ENCODE measurements around the gene BRPF3. TPM values are rescaled to one million over a fixed set of nuclear protein-coding genes. Genes with fewer than 3 reads are reported as not detected.

BRPF3 gene
- total RNA-seq, 1 donor from 2014 or later: 37.8 TPM

DNA sequence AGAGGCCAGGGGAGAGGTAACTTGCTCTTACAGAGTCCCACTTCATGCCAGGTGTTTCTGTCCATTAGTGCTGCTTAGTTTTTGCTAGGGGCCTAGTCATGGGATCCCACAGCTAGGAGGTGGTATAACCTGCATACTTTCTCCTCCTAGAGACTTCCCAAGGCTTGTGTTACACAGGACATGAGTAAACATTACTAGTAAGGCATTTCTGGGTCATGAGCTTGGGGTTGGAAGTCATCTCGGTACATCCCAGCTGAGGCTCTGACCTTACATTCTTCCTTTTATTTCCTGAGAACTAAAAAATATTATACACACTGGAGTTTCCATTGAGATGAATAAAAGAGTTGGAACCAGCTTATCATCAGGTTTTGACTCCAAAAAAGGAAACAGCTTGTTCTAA, 52.4 kb downstream of the BRPF3 start:
- Histone ChIP-seq H3K27me3 (no peaks in the 10 kb centered on the region), H3K4me3 (no peak overlapping the region), H3K27ac (no peak overlapping the region), H3K9me3 (no peaks in the 10 kb centered on the region), H3K4me1 (peaks cover 8% of the 10 kb centered on the region), H3K36me3 (no peaks in the 10 kb centered on the region)
- intact Hi-C loops (cut with DNase I): no loop called here
- no peak for DNase-seq
- no peak for ATAC-seq
- TF ChIP-seq, protein P1, sequence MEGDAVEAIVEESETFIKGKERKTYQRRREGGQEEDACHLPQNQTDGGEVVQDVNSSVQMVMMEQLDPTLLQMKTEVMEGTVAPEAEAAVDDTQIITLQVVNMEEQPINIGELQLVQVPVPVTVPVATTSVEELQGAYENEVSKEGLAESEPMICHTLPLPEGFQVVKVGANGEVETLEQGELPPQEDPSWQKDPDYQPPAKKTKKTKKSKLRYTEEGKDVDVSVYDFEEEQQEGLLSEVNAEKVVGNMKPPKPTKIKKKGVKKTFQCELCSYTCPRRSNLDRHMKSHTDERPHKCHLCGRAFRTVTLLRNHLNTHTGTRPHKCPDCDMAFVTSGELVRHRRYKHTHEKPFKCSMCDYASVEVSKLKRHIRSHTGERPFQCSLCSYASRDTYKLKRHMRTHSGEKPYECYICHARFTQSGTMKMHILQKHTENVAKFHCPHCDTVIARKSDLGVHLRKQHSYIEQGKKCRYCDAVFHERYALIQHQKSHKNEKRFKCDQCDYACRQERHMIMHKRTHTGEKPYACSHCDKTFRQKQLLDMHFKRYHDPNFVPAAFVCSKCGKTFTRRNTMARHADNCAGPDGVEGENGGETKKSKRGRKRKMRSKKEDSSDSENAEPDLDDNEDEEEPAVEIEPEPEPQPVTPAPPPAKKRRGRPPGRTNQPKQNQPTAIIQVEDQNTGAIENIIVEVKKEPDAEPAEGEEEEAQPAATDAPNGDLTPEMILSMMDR (IDR thresholded peaks at IDR 0.05): no peak

GRCh38 chr6:36249536-36249935, 53.0 kb downstream of the BRPF3 start:
- H3K4me1 ChIP-seq: peaks cover 8% of the 10 kb centered on the region
- no peak overlapping the region for H3K4me3 ChIP-seq
- no peak for DNase-seq
- no peaks in the 10 kb centered on the region for H3K9me3 ChIP-seq
- intact Hi-C loops (cut with DNase I): no loop called here
- no peaks in the 10 kb centered on the region for H3K27me3 ChIP-seq
- no peak overlapping the region for H3K27ac ChIP-seq
- H3K36me3 ChIP-seq: no peaks in the 10 kb centered on the region
- ATAC-seq: no peak
- TF ChIP-seq, protein P1 (IDR thresholded peaks at IDR 0.05): no peak

GRCh38 chr6:36252005-36252404, 55.5 kb downstream of the BRPF3 start:
- Histone ChIP-seq H3K27ac (no peak overlapping the region), H3K36me3 (no peaks in the 10 kb centered on the region), H3K4me3 (no peak overlapping the region), H3K27me3 (no peaks in the 10 kb centered on the region), H3K9me3 (no peaks in the 10 kb centered on the region), H3K4me1 (peaks cover 8% of the 10 kb centered on the region)
- no peak for DNase-seq
- no peak for ATAC-seq
- intact Hi-C loops (cut with DNase I): no loop called here
- TF ChIP-seq, protein P1 (IDR thresholded peaks at IDR 0.05): no peak

GRCh38 chr6:36263390-36264000, 67.0 kb downstream of the BRPF3 start:
- ATAC-seq: no peak
- H3K4me1 ChIP-seq: no peaks in the 10 kb centered on the region
- no peaks in the 10 kb centered on the region for H3K36me3 ChIP-seq

DNA sequence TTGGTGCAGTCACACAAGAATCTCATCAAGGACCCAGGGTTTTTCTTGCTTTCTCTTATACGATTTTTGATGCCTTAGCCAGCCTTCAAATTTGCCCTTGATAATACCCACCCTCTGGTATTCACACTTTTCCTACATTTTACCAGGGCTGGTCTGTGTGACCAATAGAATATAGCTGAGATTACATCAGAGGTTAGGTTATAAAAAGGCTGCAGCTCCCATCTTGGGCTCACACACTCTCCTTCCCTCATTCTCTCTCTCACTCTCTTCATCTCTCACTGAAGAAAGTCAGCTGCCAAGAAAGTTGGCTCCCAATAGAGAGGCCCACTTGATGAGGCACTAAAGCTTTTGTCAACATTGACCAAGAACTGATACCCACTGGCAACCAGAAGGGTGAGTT, 69.2 kb downstream of the BRPF3 start:
- ATAC-seq: no peak
- TF ChIP-seq, protein P1 (IDR thresholded peaks at IDR 0.05): no peak

More at GRCh38 chr6:36263390-36264000, 67.0 kb downstream of the BRPF3 start:
- intact Hi-C loops (cut with DNase I): no loop called here
- TF ChIP-seq, protein P1 (IDR thresholded peaks at IDR 0.05): no peak
- H3K4me3 ChIP-seq: no peak overlapping the region
- H3K27me3 ChIP-seq: no peaks in the 10 kb centered on the region
- no peak overlapping the region for H3K27ac ChIP-seq
- no peak for DNase-seq
- H3K9me3 ChIP-seq: peaks cover 7% of the 10 kb centered on the region

More for the DNA sequence above, 69.2 kb downstream of the BRPF3 start:
- Histone ChIP-seq H3K4me1 (no peaks in the 10 kb centered on the region), H3K27ac (no peak overlapping the region), H3K9me3 (peaks cover 7% of the 10 kb centered on the region), H3K4me3 (no peak overlapping the region), H3K36me3 (no peaks in the 10 kb centered on the region), H3K27me3 (no peaks in the 10 kb centered on the region)
- intact Hi-C loops (cut with DNase I): no loop called here
- no peak for DNase-seq
